Mesenchymal stem cell (in vitro differentiated cells and primary cell): ENCODE data around the gene MSI2.

Experiments
- DNase-seq: peaks from one replicate; pipeline ENCODE4 v3.0.0-alpha.2; 2013
- H2AFZ ChIP-seq: one replicate; pipeline ENCODE4 v1.6.1; 2013; ENCODE audit warnings: low read depth, mild to moderate bottlenecking, control low read depth, inconsistent platforms, low read length, moderate library complexity
- H2AK5ac ChIP-seq: 2 replicates; pipeline ENCODE4 v1.6.1; 2013; ENCODE audit warnings: low read length, moderate library complexity, mild to moderate bottlenecking, inconsistent platforms; ENCODE audit not compliant: severe bottlenecking
- H2BK120ac ChIP-seq: one replicate; pipeline ENCODE4 v1.6.1; 2013; ENCODE audit warnings: low read depth, mild to moderate bottlenecking, inconsistent platforms, low read length, moderate library complexity
- H2BK12ac ChIP-seq, 2 experiments: one replicate each; pipeline ENCODE4 v1.6.1; 2013; ENCODE audit warnings: inconsistent platforms in 2 of 2, low read length in 2 of 2, mild to moderate bottlenecking in 2 of 2, moderate library complexity in 2 of 2, control low read depth in 1 of 2
- H2BK15ac ChIP-seq: one replicate; pipeline ENCODE4 v1.6.1; 2013; ENCODE audit warnings: mild to moderate bottlenecking, low read depth, inconsistent platforms; ENCODE audit not compliant: poor library complexity, severe bottlenecking
- H2BK5ac ChIP-seq: 2 replicates; pipeline ENCODE4 v1.6.1; 2013; ENCODE audit warnings: low read depth, mild to moderate bottlenecking, low read length, control low read depth, inconsistent platforms; ENCODE audit not compliant: poor library complexity, severe bottlenecking
- H3K14ac ChIP-seq, 2 experiments: one replicate each; pipeline ENCODE4 v1.6.1; 2013; ENCODE audit warnings: inconsistent platforms in 2 of 2, low read length in 2 of 2, control low read depth in 1 of 2, mild to moderate bottlenecking in 1 of 2, moderate library complexity in 1 of 2
- H3K18ac ChIP-seq, 2 experiments: one replicate each; pipeline ENCODE4 v1.6.1; 2013; ENCODE audit warnings: inconsistent platforms in 2 of 2, low read length in 2 of 2, control low read depth in 1 of 2, low read depth in 1 of 2, mild to moderate bottlenecking in 1 of 2
- H3K23ac ChIP-seq, 2 experiments: one replicate each; pipeline ENCODE4 v1.6.1; 2013; ENCODE audit warnings: inconsistent platforms in 2 of 2, low read length in 2 of 2, mild to moderate bottlenecking in 2 of 2, moderate library complexity in 2 of 2, control low read depth in 1 of 2
- H3K27ac ChIP-seq: 2 replicates; pipeline ENCODE4 v1.5.1; 2013; ENCODE audit warnings: mild to moderate bottlenecking, moderate library complexity, low read length, control low read depth, inconsistent platforms; ENCODE audit not compliant: poor library complexity, severe bottlenecking
- H3K27me3 ChIP-seq, 2 experiments: 2 replicates each; pipeline versions ENCODE4 v1.6.1 to v1.7.0; 2013; ENCODE audit warnings: low read length in 2 of 2, mild to moderate bottlenecking in 2 of 2, moderate library complexity in 2 of 2, control low read depth in 1 of 2, inconsistent platforms in 1 of 2; ENCODE audit not compliant: control insufficient read depth in 1 of 2, insufficient read depth in 1 of 2
- H3K36me3 ChIP-seq, 2 experiments: 2 replicates each; pipeline versions ENCODE4 v1.6.1 to v1.7.0; 2013; ENCODE audit warnings: low read length in 2 of 2, control low read depth in 1 of 2, inconsistent platforms in 1 of 2, low read depth in 1 of 2, mild to moderate bottlenecking in 1 of 2; ENCODE audit not compliant: insufficient read depth in 2 of 2, control insufficient read depth in 1 of 2
- H3K4ac ChIP-seq, 2 experiments: one replicate each; pipeline ENCODE4 v1.6.1; 2013; ENCODE audit warnings: inconsistent platforms in 2 of 2, low read length in 2 of 2, mild to moderate bottlenecking in 2 of 2, moderate library complexity in 2 of 2, control low read depth in 1 of 2, low read depth in 1 of 2
- H3K4me1 ChIP-seq: 2 replicates; pipeline ENCODE4 v1.6.1; 2013; ENCODE audit warnings: low read depth, low read length, control low read depth; ENCODE audit not compliant: control insufficient read depth, insufficient read depth
- H3K4me2 ChIP-seq: 2 replicates; pipeline ENCODE4 v1.6.1; 2013; ENCODE audit warnings: low read length, mild to moderate bottlenecking, inconsistent platforms; ENCODE audit not compliant: poor library complexity, severe bottlenecking
- H3K4me3 ChIP-seq, 2 experiments: 2 replicates each; pipeline versions ENCODE4 v1.5.1 to v1.7.0; 2013; ENCODE audit warnings: low read length in 2 of 2, mild to moderate bottlenecking in 2 of 2, control low read depth in 1 of 2, low read depth in 1 of 2; ENCODE audit not compliant: insufficient read depth in 1 of 2
- H3K79me1 ChIP-seq: replicated peaks from 2 replicates; pipeline ENCODE4 v1.6.1; 2013; ENCODE audit warnings: mild to moderate bottlenecking, control low read depth, low read length, inconsistent platforms; ENCODE audit not compliant: poor library complexity, severe bottlenecking
- H3K9ac ChIP-seq: 2 replicates; pipeline ENCODE4 v1.7.0; 2013; ENCODE audit warnings: mild to moderate bottlenecking, low read length, moderate library complexity
- H3K9me3 ChIP-seq: 2 replicates; pipeline ENCODE4 v1.7.0; 2013; ENCODE audit warnings: mild to moderate bottlenecking, low read length; ENCODE audit not compliant: control insufficient read depth
- H4K8ac ChIP-seq: one replicate; pipeline ENCODE4 v1.6.1; 2013; ENCODE audit warnings: inconsistent platforms, mild to moderate bottlenecking, low read length, moderate library complexity
- H4K91ac ChIP-seq: one replicate; pipeline ENCODE4 v1.6.1; 2013; ENCODE audit warnings: mild to moderate bottlenecking, low read length, inconsistent platforms
- WGBS: methylation state at CpG from one replicate; pipeline ENCODE4 v1.1.7; 2013; ENCODE audit warnings: mixed read lengths; 5-methylcytosine and 5-hydroxymethylcytosine counted together

MSI2 gene

DNA sequence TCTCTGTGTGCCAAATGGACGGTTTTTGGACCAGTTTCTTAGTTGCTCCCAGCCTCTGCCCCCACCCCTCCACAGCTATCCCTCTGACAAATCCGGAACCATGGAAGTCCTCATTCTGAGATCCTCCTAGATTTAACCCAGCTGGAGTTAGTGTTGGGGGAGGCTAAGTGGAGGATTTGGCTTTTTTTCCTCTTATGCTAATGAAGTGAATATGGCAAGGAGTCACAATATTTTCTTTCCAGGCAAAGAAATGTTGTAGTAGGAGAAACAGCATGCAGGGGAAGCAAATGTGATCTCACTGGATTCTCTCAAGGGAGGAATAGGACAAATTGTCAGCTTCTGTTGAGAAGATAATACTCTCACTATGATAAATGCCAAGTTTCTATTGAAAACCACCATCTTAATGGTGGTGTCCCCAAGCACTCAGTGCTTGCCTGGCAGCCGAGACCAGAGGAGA, 159.5 kb downstream of the MSI2 start:
- whole genome bisulfite sequencing: 88% methylated on average over 1 of the region's 3 CpGs
- H2AK5ac ChIP-seq: no peak overlapping the region
- H3K9ac ChIP-seq: no peak overlapping the region

DNA sequence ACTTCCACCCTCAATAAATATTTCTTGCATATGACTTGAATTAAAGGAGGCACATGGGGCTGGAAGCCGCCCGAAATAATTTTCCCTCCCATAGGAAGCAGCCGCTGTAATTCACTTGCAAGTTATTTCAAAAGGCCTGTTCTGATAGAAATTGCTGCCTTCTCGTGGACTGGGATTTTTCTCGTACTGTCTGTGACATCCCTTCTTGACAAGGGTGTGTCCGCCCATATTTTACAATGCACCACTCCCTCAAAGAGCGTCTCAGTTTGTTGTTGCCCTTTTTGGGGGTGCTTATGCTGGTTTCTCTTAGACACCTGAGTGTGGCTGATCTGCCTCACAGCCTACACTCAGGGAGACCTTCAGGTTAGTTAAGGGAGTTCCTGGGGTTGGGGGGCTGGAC, 160.0 kb downstream of the MSI2 start:
- H3K36me3 ChIP-seq: peaks cover 0 to 7% of the 10 kb centered on the region in 2 experiments
- WGBS: 95% methylated on average over 6 of the region's 7 CpGs
- no peak overlapping the region for H2BK15ac ChIP-seq
- no peak overlapping the region for H2BK120ac ChIP-seq
- no peak overlapping the region for H3K4me3 ChIP-seq
- H3K27me3 ChIP-seq: no peaks in the 10 kb centered on the region
- no peak overlapping the region for H3K4me2 ChIP-seq
- H2AK5ac ChIP-seq: no peak overlapping the region
- peaks cover 29% of the 10 kb centered on the region for H3K79me1 ChIP-seq
- H2BK5ac ChIP-seq: no peak overlapping the region
- H4K8ac ChIP-seq: no peak overlapping the region
- H3K18ac ChIP-seq: no peak overlapping the region
- no peak overlapping the region for H2AFZ ChIP-seq
- H3K9ac ChIP-seq: no peak overlapping the region
- H3K27ac ChIP-seq: no peak overlapping the region
- H3K4me1 ChIP-seq: no peaks in the 10 kb centered on the region
- no peak overlapping the region for H2BK12ac ChIP-seq
- peaks cover 8% of the 10 kb centered on the region for H3K9me3 ChIP-seq
- H3K4ac ChIP-seq: no peak overlapping the region
- H3K23ac ChIP-seq: no peak overlapping the region
- DNase-seq: no peak
- H3K14ac ChIP-seq: no peak overlapping the region
- H4K91ac ChIP-seq: no peak overlapping the region

More for the DNA sequence above, 159.5 kb downstream of the MSI2 start:
- no peaks in the 10 kb centered on the region for H3K4me1 ChIP-seq
- H3K36me3 ChIP-seq: peaks cover 0 to 7% of the 10 kb centered on the region in 2 experiments
- no peak overlapping the region for H2BK5ac ChIP-seq
- no peak overlapping the region for H3K4me2 ChIP-seq
- H3K9me3 ChIP-seq: peaks cover 8% of the 10 kb centered on the region
- H2BK12ac ChIP-seq: no peak overlapping the region
- no peak overlapping the region for H2AFZ ChIP-seq
- H3K23ac ChIP-seq: no peak overlapping the region
- H3K27me3 ChIP-seq: no peaks in the 10 kb centered on the region
- H3K27ac ChIP-seq: no peak overlapping the region
- no peak overlapping the region for H3K18ac ChIP-seq
- H3K4ac ChIP-seq: no peak overlapping the region
- H4K8ac ChIP-seq: no peak overlapping the region
- no peak overlapping the region for H3K4me3 ChIP-seq
- no peak overlapping the region for H2BK120ac ChIP-seq
- H3K79me1 ChIP-seq: peaks cover 29% of the 10 kb centered on the region
- DNase-seq: no peak
- no peak overlapping the region for H3K14ac ChIP-seq
- H4K91ac ChIP-seq: no peak overlapping the region
- no peak overlapping the region for H2BK15ac ChIP-seq

DNA sequence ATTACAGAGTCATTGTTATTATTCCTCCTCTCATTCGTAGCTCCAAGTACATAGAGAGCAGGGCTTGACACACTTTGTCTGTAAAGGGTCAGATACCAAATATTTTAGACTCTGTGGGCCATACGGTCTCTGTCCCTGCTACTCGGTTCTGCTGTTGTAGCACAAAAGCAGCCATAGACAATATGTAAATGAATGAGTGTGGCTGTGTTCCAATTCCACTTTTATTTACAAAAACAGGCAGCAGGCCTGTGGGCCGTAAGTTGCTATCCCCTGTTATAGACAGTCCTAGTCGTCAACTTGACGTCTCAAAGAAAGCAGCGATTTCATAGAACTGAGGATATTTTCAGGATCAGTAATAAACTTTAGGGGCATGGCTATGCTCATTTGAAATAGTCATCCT, 161.6 kb downstream of the MSI2 start:
- no peak overlapping the region for H3K4me2 ChIP-seq
- H2BK15ac ChIP-seq: no peak overlapping the region
- no peak overlapping the region for H3K23ac ChIP-seq
- H3K4ac ChIP-seq: no peak overlapping the region
- H3K18ac ChIP-seq: no peak overlapping the region
- H4K91ac ChIP-seq: no peak overlapping the region
- no peak overlapping the region for H2BK12ac ChIP-seq
- no peak overlapping the region for H3K4me3 ChIP-seq
- peaks cover 8% of the 10 kb centered on the region for H3K9me3 ChIP-seq
- H4K8ac ChIP-seq: no peak overlapping the region
- H2BK5ac ChIP-seq: no peak overlapping the region
- H3K36me3 ChIP-seq: peaks cover 0 to 7% of the 10 kb centered on the region in 2 experiments
- no peak overlapping the region for H2AFZ ChIP-seq
- H3K27ac ChIP-seq: no peak overlapping the region
- H3K79me1 ChIP-seq: peaks cover 25% of the 10 kb centered on the region
- DNase-seq: no peak
- H2BK120ac ChIP-seq: no peak overlapping the region
- no peaks in the 10 kb centered on the region for H3K27me3 ChIP-seq
- H3K4me1 ChIP-seq: no peaks in the 10 kb centered on the region
- WGBS: 77% methylated on average over 7 of the region's 7 CpGs
- no peak overlapping the region for H2AK5ac ChIP-seq
- no peak overlapping the region for H3K9ac ChIP-seq
- no peak overlapping the region for H3K14ac ChIP-seq

GRCh38 chr17:57418463-57419246, 162.3 kb downstream of the MSI2 start:
- H3K36me3 ChIP-seq: peaks cover 0 to 7% of the 10 kb centered on the region in 2 experiments
- no peak overlapping the region for H3K27ac ChIP-seq
- no peak overlapping the region for H3K18ac ChIP-seq
- no peak overlapping the region for H2BK15ac ChIP-seq
- H3K79me1 ChIP-seq: peaks cover 26% of the 10 kb centered on the region
- H2AFZ ChIP-seq: no peak overlapping the region
- no peak overlapping the region for H3K4me2 ChIP-seq
- H2BK12ac ChIP-seq: no peak overlapping the region
- no peak overlapping the region for H2AK5ac ChIP-seq
- H3K23ac ChIP-seq: no peak overlapping the region
- H2BK120ac ChIP-seq: no peak overlapping the region
- H3K27me3 ChIP-seq: no peaks in the 10 kb centered on the region
- no peak overlapping the region for H2BK5ac ChIP-seq
- H3K4ac ChIP-seq: no peak overlapping the region
- no peak overlapping the region for H4K91ac ChIP-seq
- WGBS: 82% methylated on average over 7 of the region's 7 CpGs
- H3K4me3 ChIP-seq: no peak overlapping the region
- H3K9me3 ChIP-seq: peaks cover 8% of the 10 kb centered on the region
- no peak overlapping the region for H3K14ac ChIP-seq
- DNase-seq: no peak
- no peak overlapping the region for H4K8ac ChIP-seq
- no peak overlapping the region for H3K9ac ChIP-seq
- peaks cover 2% of the 10 kb centered on the region for H3K4me1 ChIP-seq
